ENCODE results near the gene JUNB.
A peak's percentile ranks its signal among the peaks of the same experiment; 100 is the strongest.
"Not testable (repeated sequence)": the region's sequence is repeated elsewhere in the genome, so short reads cannot be mapped to it uniquely, and the experiment has no call there.

Gene JUNB

GRCh38 chr19:12804051-12804450 lies 12.8 kb downstream of the JUNB start:
- no peak for DNase-seq (ENCODE audit: low read depth)

GRCh38 chr19:12806242-12807081 lies 15.2 kb downstream of the JUNB start, which contains the start of gene RNASEH2A:
RNASEH2A (plus strand) TSS chr19:12806584; CDS start chr19:12806674, 90 bp downstream.
- peak; percentile 75 for DNase-seq (ENCODE audit: low read depth)

- no peak for DNase-seq (ENCODE audit: low read depth)
These were observed 23.8 kb downstream of the JUNB start for GRCh38 chr19:12815088-12815487.

- not testable (repeated sequence) for DNase-seq (ENCODE audit: low read depth)
These were observed 25.9 kb downstream of the JUNB start for GRCh38 chr19:12817188-12817587.

GRCh38 chr19:12817810-12818209 lies 26.5 kb downstream of the JUNB start:
- DNase-seq (ENCODE audit: low read depth): not testable (repeated sequence)

GRCh38 chr19:12821761-12822160 lies 30.5 kb downstream of the JUNB start:
- no peak for DNase-seq (ENCODE audit: low read depth)

GRCh38 chr19:12825254-12826131 lies 34.2 kb downstream of the JUNB start:
- DNase-seq (ENCODE audit: low read depth): no peak

- no peak for DNase-seq (ENCODE audit: low read depth)
These were observed 37.2 kb downstream of the JUNB start for GRCh38 chr19:12828494-12828893.

- DNase-seq (ENCODE audit: low read depth): no peak
These were observed 42.1 kb downstream of the JUNB start for GRCh38 chr19:12833418-12833737.

- DNase-seq (ENCODE audit: low read depth): no peak
These were observed 42.7 kb downstream of the JUNB start for GRCh38 chr19:12833738-12834565.

GRCh38 chr19:12834566-12834943 lies 43.3 kb downstream of the JUNB start, which contains the start of gene RTBDN:
RTBDN (minus strand) TSS chr19:12834579; CDS start chr19:12829979, 4,600 bp downstream.
- no peak for DNase-seq (ENCODE audit: low read depth)

- no peak for DNase-seq (ENCODE audit: low read depth)
These were observed 43.9 kb downstream of the JUNB start for GRCh38 chr19:12834976-12835757.

- no peak for DNase-seq (ENCODE audit: low read depth)
These were observed 45.2 kb downstream of the JUNB start for GRCh38 chr19:12836529-12836863.

GRCh38 chr19:12837225-12837624 lies 45.9 kb downstream of the JUNB start:
- DNase-seq (ENCODE audit: low read depth): no peak

GRCh38 chr19:12838182-12838885 lies 47.0 kb downstream of the JUNB start, which contains the start of gene MAST1:
MAST1 (plus strand) TSS chr19:12838515; CDS start chr19:12838573, 58 bp downstream.
- no peak for DNase-seq (ENCODE audit: low read depth)

- DNase-seq (ENCODE audit: low read depth): no peak
These were observed 47.8 kb downstream of the JUNB start for GRCh38 chr19:12838886-12839756.

GRCh38 chr19:12840091-12841079 lies 49.1 kb downstream of the JUNB start:
- DNase-seq (ENCODE audit: low read depth): no peak

GRCh38 chr19:12841094-12841493 lies 49.8 kb downstream of the JUNB start:
- DNase-seq (ENCODE audit: low read depth): no peak
